HepG2 (cell line): ENCODE results near the gene BST1. TPM values are rescaled to one million over a fixed set of nuclear protein-coding genes. Genes with fewer than 3 reads are reported as not detected.

ENCODE experiments used
- AHR ChIP-seq: IDR thresholded peaks from 2 replicates; pipeline ENCODE4 v1.6.1; 2018; ENCODE audit warnings: missing genetic modification reagents, missing compliant biosample characterization
- GFI1 ChIP-seq: sonication (generic); formaldehyde crosslinking; IDR thresholded peaks from 2 replicates; pipeline ENCODE4 v1.5.0; 2020; ENCODE audit warnings: missing genetic modification reagents, mild to moderate bottlenecking, borderline replicate concordance
- POLR2G ChIP-seq: fragments of 200-400 bp; formaldehyde crosslinking; IDR thresholded peaks from 2 replicates; pipeline ENCODE4 v1.6.1; 2018; ENCODE audit warnings: mild to moderate bottlenecking, low read depth, low read length, moderate library complexity
- SALL1 ChIP-seq: sonication (generic); formaldehyde crosslinking; IDR thresholded peaks from 2 replicates; pipeline ENCODE4 v1.8.0; 2022; ENCODE audit warnings: mild to moderate bottlenecking, missing genetic modification reagents
- SP5 ChIP-seq: IDR thresholded peaks from 2 replicates; pipeline ENCODE4 v1.6.1; 2016; ENCODE audit warnings: low read depth, borderline replicate concordance
- TOPORS ChIP-seq: sonication (generic); formaldehyde crosslinking; IDR thresholded peaks from 2 replicates; pipeline ENCODE4 v1.8.0; 2023; ENCODE audit warnings: mild to moderate bottlenecking, missing genetic modification reagents
- ZC3H4 ChIP-seq: sonication (generic); formaldehyde crosslinking; IDR thresholded peaks from 2 replicates; pipeline ENCODE4 v1.4.0; 2020; ENCODE audit warnings: missing genetic modification reagents, borderline replicate concordance
- ZMYM4 ChIP-seq: sonication (generic); formaldehyde crosslinking; IDR thresholded peaks from 2 replicates; pipeline ENCODE4 v1.8.1; 2023; ENCODE audit warnings: mild to moderate bottlenecking, missing genetic modification reagents
- ZNF687 ChIP-seq: sonication (generic); formaldehyde crosslinking; IDR thresholded peaks from 2 replicates; pipeline ENCODE4 v1.5.1; 2020; ENCODE audit warnings: mild to moderate bottlenecking, missing genetic modification reagents, moderate library complexity
- ZNF83 ChIP-seq: sonication (generic); formaldehyde crosslinking; IDR thresholded peaks from 2 replicates; pipeline ENCODE4 v1.4.0; 2020; ENCODE audit warnings: missing genetic modification reagents, mild to moderate bottlenecking, borderline replicate concordance
- ZUFSP ChIP-seq: sonication (generic); formaldehyde crosslinking; IDR thresholded peaks from 2 replicates; pipeline ENCODE4 v1.9.0; 2021; ENCODE audit warnings: missing genetic modification reagents, mild to moderate bottlenecking, borderline replicate concordance
- polyA plus RNA-seq, 8 experiments: library from polyadenylated mRNA; depleted of rRNA in 3 of 8; stranded (reverse) in 7 of 8; unstranded in 1 of 8; fragments of >200 nt; fragmentation: Illumina TruSeq in 4 of 8; extraction: Trizol in 4 of 8; gene quantifications; 2 replicates each; pipeline versions ENCODE4 v1.2.1 to v1.2.3, GENCODE V29; 2011 to 2016; ENCODE audit warnings: low read depth in 4 of 8, missing spikeins in 1 of 8, mixed read lengths in 1 of 8; ENCODE audit not compliant: insufficient read depth in 1 of 8
- total RNA-seq, 5 experiments: library from RNA; depleted of rRNA; stranded (reverse); fragments of >200 nt; fragmentation: Illumina TruSeq; extraction: Trizol; gene quantifications; 2 replicates each; pipeline ENCODE4 v1.2.3, GENCODE V29; 2016; ENCODE audit warnings: low read depth in 1 of 5
- TF ChIP-seq, protein P1 (sequence below), 2 experiments: sonication (generic) in 1 of 2; formaldehyde crosslinking in 1 of 2; IDR thresholded peaks; 2 replicates each; pipeline versions ENCODE4 v1.6.1 to v1.9.0; 2014 to 2022; ENCODE audit warnings: antibody characterized with exemption in 1 of 2, borderline replicate concordance in 1 of 2, inconsistent platforms in 1 of 2, low read depth in 1 of 2, missing genetic modification reagents in 1 of 2
- TF ChIP-seq, protein P2 (sequence below): sonication (generic); formaldehyde crosslinking; IDR thresholded peaks from 2 replicates; pipeline ENCODE4 v1.5.0; 2020; ENCODE audit warnings: missing genetic modification reagents, mild to moderate bottlenecking, borderline replicate concordance

BST1 gene
- total and polyA plus RNA-seq, 2 of the 13 experiments (the other 11 are each of a cell fraction or from before 2014, with no cell fraction given), result 0.09 to 0.49 TPM

DNA sequence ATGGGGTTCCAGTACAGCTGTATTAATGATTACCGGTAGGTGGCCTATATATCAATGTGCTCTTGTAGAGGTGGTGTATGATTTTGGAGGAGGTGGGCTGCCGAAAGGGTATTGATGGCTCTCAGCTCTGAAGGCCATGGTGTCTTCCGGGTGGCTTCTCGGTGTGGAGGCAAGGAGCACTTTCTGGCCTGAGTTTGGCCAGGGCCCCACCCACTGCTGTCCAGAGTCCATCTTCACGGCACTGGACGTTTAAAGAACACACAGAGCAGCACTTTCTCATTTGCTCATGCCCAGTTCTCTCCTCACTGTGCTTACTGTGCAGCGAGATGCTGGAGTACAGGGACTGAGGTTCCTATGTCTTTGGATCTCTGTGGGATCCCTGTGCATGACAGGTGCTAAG, 16.1 kb downstream of the BST1 start (continued):
- TF ChIP-seq, protein P1, sequence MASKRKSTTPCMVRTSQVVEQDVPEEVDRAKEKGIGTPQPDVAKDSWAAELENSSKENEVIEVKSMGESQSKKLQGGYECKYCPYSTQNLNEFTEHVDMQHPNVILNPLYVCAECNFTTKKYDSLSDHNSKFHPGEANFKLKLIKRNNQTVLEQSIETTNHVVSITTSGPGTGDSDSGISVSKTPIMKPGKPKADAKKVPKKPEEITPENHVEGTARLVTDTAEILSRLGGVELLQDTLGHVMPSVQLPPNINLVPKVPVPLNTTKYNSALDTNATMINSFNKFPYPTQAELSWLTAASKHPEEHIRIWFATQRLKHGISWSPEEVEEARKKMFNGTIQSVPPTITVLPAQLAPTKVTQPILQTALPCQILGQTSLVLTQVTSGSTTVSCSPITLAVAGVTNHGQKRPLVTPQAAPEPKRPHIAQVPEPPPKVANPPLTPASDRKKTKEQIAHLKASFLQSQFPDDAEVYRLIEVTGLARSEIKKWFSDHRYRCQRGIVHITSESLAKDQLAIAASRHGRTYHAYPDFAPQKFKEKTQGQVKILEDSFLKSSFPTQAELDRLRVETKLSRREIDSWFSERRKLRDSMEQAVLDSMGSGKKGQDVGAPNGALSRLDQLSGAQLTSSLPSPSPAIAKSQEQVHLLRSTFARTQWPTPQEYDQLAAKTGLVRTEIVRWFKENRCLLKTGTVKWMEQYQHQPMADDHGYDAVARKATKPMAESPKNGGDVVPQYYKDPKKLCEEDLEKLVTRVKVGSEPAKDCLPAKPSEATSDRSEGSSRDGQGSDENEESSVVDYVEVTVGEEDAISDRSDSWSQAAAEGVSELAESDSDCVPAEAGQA (IDR thresholded peaks at IDR 0.05; ENCODE audit: low read depth), result no peak
- TF ChIP-seq, protein P1 (CRISPR knock-in tag; IDR thresholded peaks at IDR 0.05; ENCODE audit: borderline replicate concordance), result no peak
- TF ChIP-seq ZUFSP (no peak), ZC3H4 (CRISPR knock-in tag) (no peak), SALL1 (CRISPR knock-in tag) (0 out of 2 replicates have a peak, but pooled peaks have one; percentile 15), POLR2G (peak; percentile 25; the same call in 1 of the 2 replicates), SP5 (CRISPR knock-in tag) (peak; percentile 62; the same call in 1 of the 2 replicates), AHR (no peak), GFI1 (CRISPR knock-in tag) (no peak), ZMYM4 (CRISPR knock-in tag) (peak; percentile 62; the same call in 1 of the 2 replicates), TOPORS (CRISPR knock-in tag) (no peak), ZNF83 (CRISPR knock-in tag) (no peak), ZNF687 (CRISPR knock-in tag) (peak; percentile 41)
- TF ChIP-seq, protein P2, sequence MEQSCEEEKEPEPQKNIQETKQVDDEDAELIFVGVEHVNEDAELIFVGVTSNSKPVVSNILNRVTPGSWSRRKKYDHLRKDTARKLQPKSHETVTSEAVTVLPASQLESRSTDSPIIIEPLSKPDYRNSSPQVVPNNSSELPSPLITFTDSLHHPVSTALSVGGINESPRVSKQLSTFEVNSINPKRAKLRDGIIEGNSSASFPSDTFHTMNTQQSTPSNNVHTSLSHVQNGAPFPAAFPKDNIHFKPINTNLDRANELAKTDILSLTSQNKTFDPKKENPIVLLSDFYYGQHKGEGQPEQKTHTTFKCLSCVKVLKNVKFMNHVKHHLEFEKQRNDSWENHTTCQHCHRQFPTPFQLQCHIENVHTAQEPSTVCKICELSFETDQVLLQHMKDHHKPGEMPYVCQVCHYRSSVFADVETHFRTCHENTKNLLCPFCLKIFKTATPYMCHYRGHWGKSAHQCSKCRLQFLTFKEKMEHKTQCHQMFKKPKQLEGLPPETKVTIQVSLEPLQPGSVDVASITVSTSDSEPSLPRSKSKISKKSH (CRISPR knock-in tag), result no peak
